ENCODE data around the gene ABCC3. TPM values are rescaled to one million over a fixed set of nuclear protein-coding genes. Genes with fewer than 3 reads are reported as not detected.

The ABCC3 gene
- total RNA-seq, 1 experiment from 2014 or later, result 88.0 TPM

GRCh38 chr17:50618300-50618699, 16.4 kb upstream of the ABCC3 start:
- Mint-ChIP-seq H3K27me3 (ENCODE audit: unreplicated experiment) (peaks cover 70% of the 10 kb centered on the region), H3K4me1 (ENCODE audit: low read depth, unreplicated experiment) (peaks cover 9% of the 10 kb centered on the region), H3K4me3 (ENCODE audit: low read depth, unreplicated experiment) (no peak overlapping the region), H3K9me3 (ENCODE audit: low read depth, unreplicated experiment) (no peaks in the 10 kb centered on the region), H3K27ac (ENCODE audit: unreplicated experiment) (no peak overlapping the region), H3K36me3 (ENCODE audit: insufficient read depth, unreplicated experiment) (no peaks in the 10 kb centered on the region)
- intact Hi-C loops (cut with micrococcal nuclease; ENCODE audit: unreplicated experiment), result no loop called here
- CTCF ChIA-PET, result interaction anchor here (4.3 kb wide), 1 partner anchor 9 kb away, joined by 22 read pairs; no protein-coding TSS in a partner anchor
- TF ChIP-seq, protein P1, sequence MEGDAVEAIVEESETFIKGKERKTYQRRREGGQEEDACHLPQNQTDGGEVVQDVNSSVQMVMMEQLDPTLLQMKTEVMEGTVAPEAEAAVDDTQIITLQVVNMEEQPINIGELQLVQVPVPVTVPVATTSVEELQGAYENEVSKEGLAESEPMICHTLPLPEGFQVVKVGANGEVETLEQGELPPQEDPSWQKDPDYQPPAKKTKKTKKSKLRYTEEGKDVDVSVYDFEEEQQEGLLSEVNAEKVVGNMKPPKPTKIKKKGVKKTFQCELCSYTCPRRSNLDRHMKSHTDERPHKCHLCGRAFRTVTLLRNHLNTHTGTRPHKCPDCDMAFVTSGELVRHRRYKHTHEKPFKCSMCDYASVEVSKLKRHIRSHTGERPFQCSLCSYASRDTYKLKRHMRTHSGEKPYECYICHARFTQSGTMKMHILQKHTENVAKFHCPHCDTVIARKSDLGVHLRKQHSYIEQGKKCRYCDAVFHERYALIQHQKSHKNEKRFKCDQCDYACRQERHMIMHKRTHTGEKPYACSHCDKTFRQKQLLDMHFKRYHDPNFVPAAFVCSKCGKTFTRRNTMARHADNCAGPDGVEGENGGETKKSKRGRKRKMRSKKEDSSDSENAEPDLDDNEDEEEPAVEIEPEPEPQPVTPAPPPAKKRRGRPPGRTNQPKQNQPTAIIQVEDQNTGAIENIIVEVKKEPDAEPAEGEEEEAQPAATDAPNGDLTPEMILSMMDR (IDR thresholded peaks at IDR 0.05; ENCODE audit: unreplicated experiment), result no peak
- DNase-seq, result no peak
- BruUV-seq (replicated peaks), result no TSS peak

DNA sequence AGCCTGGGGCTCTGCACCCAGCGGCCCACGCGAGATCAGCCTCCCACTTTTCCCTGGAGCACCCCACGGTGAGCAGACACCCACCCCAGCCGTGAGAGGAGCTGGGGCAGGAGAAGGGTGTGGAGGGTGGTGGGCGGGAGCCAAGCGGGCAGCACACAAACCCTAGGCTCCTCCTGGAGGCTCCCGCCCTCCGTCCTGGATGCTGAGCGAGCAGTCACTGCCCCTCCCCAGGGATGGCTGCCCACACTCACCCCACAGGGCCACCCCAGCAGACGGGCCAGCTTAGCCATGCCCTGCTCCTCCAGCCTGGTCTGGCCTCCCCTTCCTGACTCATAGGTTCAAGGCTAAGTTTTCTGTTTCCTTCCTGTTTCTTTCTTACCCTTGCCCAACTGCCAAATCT, 15.7 kb upstream of the ABCC3 start:
- H3K27ac Mint-ChIP-seq (ENCODE audit: unreplicated experiment), result no peak overlapping the region
- CTCF ChIA-PET, result interaction anchor here (0.5 to 2.0 kb wide), 2 partner anchors 9 to 399 kb away, joined by 3 to 7 read pairs; no protein-coding TSS in a partner anchor

DNA sequence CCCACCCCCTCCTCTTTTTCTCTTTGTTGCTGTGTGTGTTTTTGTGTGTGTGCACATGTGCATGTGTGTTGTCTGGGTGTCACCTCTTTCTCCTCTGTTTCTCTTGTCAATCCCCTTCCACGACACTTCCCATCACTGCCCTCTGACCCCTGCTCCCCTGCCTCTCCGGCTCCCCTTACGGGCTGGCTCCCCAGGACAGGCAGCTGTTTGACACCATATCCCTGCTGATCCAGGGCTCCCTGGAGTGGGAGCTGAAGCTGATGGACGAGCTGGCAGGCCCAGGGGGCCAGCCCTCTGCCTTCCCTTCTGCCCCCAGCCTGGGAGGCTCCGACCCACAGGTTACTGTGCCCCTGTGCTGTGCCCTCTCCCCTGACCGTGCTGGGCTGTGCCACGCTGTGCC, 15.2 kb upstream of the ABCC3 start:
- DNase-seq, result no peak
- Mint-ChIP-seq H3K4me3 (ENCODE audit: low read depth, unreplicated experiment) (no peak overlapping the region), H3K36me3 (ENCODE audit: insufficient read depth, unreplicated experiment) (no peaks in the 10 kb centered on the region), H3K9me3 (ENCODE audit: low read depth, unreplicated experiment) (no peaks in the 10 kb centered on the region), H3K4me1 (ENCODE audit: low read depth, unreplicated experiment) (peaks cover 9% of the 10 kb centered on the region), H3K27ac (ENCODE audit: unreplicated experiment) (no peak overlapping the region), H3K27me3 (ENCODE audit: unreplicated experiment) (peaks cover 62% of the 10 kb centered on the region)
- no TSS peak for BruUV-seq (replicated peaks)
- intact Hi-C loops (cut with micrococcal nuclease; ENCODE audit: unreplicated experiment), result no loop called here
- TF ChIP-seq, protein P1 (IDR thresholded peaks at IDR 0.05; ENCODE audit: unreplicated experiment), result no peak
- CTCF ChIA-PET, result interaction anchor here (0.5 to 2.0 kb wide), 3 partner anchors 9 to 398 kb away, joined by 3 to 7 read pairs (median 4); no protein-coding TSS in a partner anchor

More for the DNA sequence above, 15.7 kb upstream of the ABCC3 start:
- Mint-ChIP-seq H3K4me3 (ENCODE audit: low read depth, unreplicated experiment) (no peak overlapping the region), H3K36me3 (ENCODE audit: insufficient read depth, unreplicated experiment) (no peaks in the 10 kb centered on the region), H3K9me3 (ENCODE audit: low read depth, unreplicated experiment) (no peaks in the 10 kb centered on the region), H3K4me1 (ENCODE audit: low read depth, unreplicated experiment) (peaks cover 9% of the 10 kb centered on the region), H3K27me3 (ENCODE audit: unreplicated experiment) (peaks cover 68% of the 10 kb centered on the region)
- intact Hi-C loops (cut with micrococcal nuclease; ENCODE audit: unreplicated experiment), result no loop called here
- DNase-seq, result no peak
- TF ChIP-seq, protein P1 (IDR thresholded peaks at IDR 0.05; ENCODE audit: unreplicated experiment), result no peak
- BruUV-seq (replicated peaks), result no TSS peak

GRCh38 chr17:50620237-50620636, 14.4 kb upstream of the ABCC3 start:
- H3K9me3 Mint-ChIP-seq (ENCODE audit: low read depth, unreplicated experiment), result no peaks in the 10 kb centered on the region
- H3K4me1 Mint-ChIP-seq (ENCODE audit: low read depth, unreplicated experiment), result peaks cover 9% of the 10 kb centered on the region
- DNase-seq, result no peak
- H3K27ac Mint-ChIP-seq (ENCODE audit: unreplicated experiment), result no peak overlapping the region
- TF ChIP-seq, protein P1 (IDR thresholded peaks at IDR 0.05; ENCODE audit: unreplicated experiment), result no peak
- CTCF ChIA-PET, result interaction anchor here (2.0 kb wide), 1 partner anchor 8 kb away, joined by 7 read pairs; no protein-coding TSS in a partner anchor
- BruUV-seq (replicated peaks), result no TSS peak
- intact Hi-C loops (cut with micrococcal nuclease; ENCODE audit: unreplicated experiment), result no loop called here
- H3K36me3 Mint-ChIP-seq (ENCODE audit: insufficient read depth, unreplicated experiment), result no peaks in the 10 kb centered on the region
- peaks cover 55% of the 10 kb centered on the region for H3K27me3 Mint-ChIP-seq (ENCODE audit: unreplicated experiment)
- H3K4me3 Mint-ChIP-seq (ENCODE audit: low read depth, unreplicated experiment), result no peak overlapping the region
